ENCODE data around the gene ATF7. TPM values are rescaled to one million over a fixed set of nuclear protein-coding genes. Genes with fewer than 3 reads are reported as not detected.

The ATF7 gene
- total RNA-seq (56.9 and 68.5 TPM in 2 replicates), polyA plus RNA-seq (31.4 and 36.0 TPM in 2 replicates), polyA minus RNA-seq (64.9 and 76.4 TPM in 2 replicates), Bru-seq, nascent RNA (percentile 93 among the genes with signal in this experiment), BruChase-seq, experiment 1, labeled RNA remaining after a 6-hour chase (percentile 99 among the genes with signal in this experiment), BruChase-seq, experiment 2, labeled RNA remaining after a 2-hour chase (percentile 99 among the genes with signal in this experiment)
- polyA plus RNA-seq (2011; cell fraction: cytosol; rRNA removed), result 28.0 and 28.4 TPM in 2 replicates
- 68.6 and 78.7 TPM in 2 replicates for polyA plus RNA-seq (2011; cell fraction: nucleus; rRNA removed)
- 28.7 and 33.8 TPM in 2 replicates for polyA plus RNA-seq (2012)
- 14.8 TPM for polyA minus RNA-seq (2011; cell fraction: cytosol; rRNA and poly(A)+ RNA removed)
- 55.6 and 80.4 TPM in 2 replicates for polyA minus RNA-seq (2011; cell fraction: nucleus; rRNA and poly(A)+ RNA removed)
- long read RNA-seq, full-length matches to known transcripts, result 49 of 78 reads
- long read RNA-seq, partial matches to known transcripts, result 2 of 78 reads
- long read RNA-seq, other reads (novel, unspliced or antisense), result 27 of 78 reads

- DNase-seq (ENCODE audit: low read depth, low spot score), result peak; percentile 99
- FAIRE-seq, result peak; percentile 91
- Histone ChIP-seq H3K4me3 (replicated peaks in 1 of 3; ENCODE audit: insufficient read depth in 1 of 3, low read depth in 1 of 3, low read length in 3 of 3) (peak within 1 kb of the TSS; percentile 61 to 97 (median 87)), H4K20me1 (replicated peaks; ENCODE audit: control insufficient read depth, extremely low read depth, insufficient read depth, low read length) (no peaks in the 10 kb centered on the region), H3K9ac (replicated peaks; ENCODE audit: extremely low read depth, insufficient read depth, low read length) (peak within 1 kb of the TSS; percentile 95), H3K79me2 (ENCODE audit: control insufficient read depth, insufficient read depth, low read length) (peaks cover 47% of the 10 kb centered on the region), H3K36me3 (ENCODE audit: control insufficient read depth in 2 of 2, extremely low read depth in 1 of 2, insufficient read depth in 2 of 2, low read length in 2 of 2) (no peaks in the 10 kb centered on the region), H3K9me1 (replicated peaks; ENCODE audit: control insufficient read depth, extremely low read depth, insufficient read depth, low read length) (no peaks in the 10 kb centered on the region), H2AFZ (ENCODE audit: low read depth, low read length) (peak within 1 kb of the TSS; percentile 89), H3K27me3 (ENCODE audit: control insufficient read depth in 2 of 2, insufficient read depth in 2 of 2, low read length in 2 of 2) (no peaks in the 10 kb centered on the region), H3K27ac (ENCODE audit: insufficient read depth, low read depth, low read length) (peak within 1 kb of the TSS; percentile 86), H3K4me1 (ENCODE audit: control insufficient read depth, extremely low read depth, insufficient read depth, low read length) (peaks cover 29% of the 10 kb centered on the region), H3K9me3 (replicated peaks; ENCODE audit: control insufficient read depth, insufficient read depth, low read length) (no peaks in the 10 kb centered on the region), H3K4me2 (ENCODE audit: insufficient read depth, low read length) (peak within 1 kb of the TSS; percentile 100)
- dilution Hi-C loops (cut with MboI; ENCODE audit: extremely low pct_ligation_motif_present, low sequenced_read_pairs) (no loop called here), intact Hi-C loops (cut with micrococcal nuclease) (loop anchor here (1.0 to 2.0 kb wide), 5 partner anchors 8 to 83 kb away; partner anchors contain the start of gene ATP5MC2)
- TF ChIP-seq FOS (IDR thresholded peaks at IDR 0.05; ENCODE audit: borderline replicate concordance, insufficient read depth, low read length) (no peak), MAX (IDR thresholded peaks at IDR 0.05; ENCODE audit: insufficient read depth, insufficient read length) (peak; percentile 32), JUN (IDR thresholded peaks at IDR 0.05; ENCODE audit: borderline replicate concordance, insufficient read depth, insufficient read length, low read depth) (no peak), EZH2 (IDR thresholded peaks at IDR 0.05; ENCODE audit: borderline replicate concordance, low read depth, low read length, severe bottlenecking) (no peak), POLR2AphosphoS5 (IDR thresholded peaks at IDR 0.05; ENCODE audit: insufficient read depth, low read depth, low read length) (no peak), POLR2A (IDR thresholded peaks at IDR 0.05; ENCODE audit: low read depth, low read length) (no peak)
- ChIA-PET POLR2A (interaction anchor here (0.6 to 1.2 kb wide), 3 partner anchors 48 to 68 kb away, joined by 3 to 4 read pairs (median 3); partner anchors contain the start of gene ATP5MC2), CTCF (interaction anchor here (0.6 to 3.9 kb wide), 4 partner anchors 50 to 120 kb away, joined by 3 to 28 read pairs (median 8); partner anchors contain the start of gene ATP5MC2)
- TSS peak; percentile 32 for BruUV-seq (replicated peaks)
These were observed at the start of gene ATF7 for GRCh38 chr12:53625946-53626701. Gene ATF7, minus strand, starts transcription at chr12:53626382. Its CDS starts 25,382 bp downstream, at chr12:53601000.
